ENCODE results near the gene CPTP.

The CPTP gene

GRCh38 chr1:1371746-1372711, 47.4 kb downstream of the CPTP start:
- TF ChIP-seq, protein P1, sequence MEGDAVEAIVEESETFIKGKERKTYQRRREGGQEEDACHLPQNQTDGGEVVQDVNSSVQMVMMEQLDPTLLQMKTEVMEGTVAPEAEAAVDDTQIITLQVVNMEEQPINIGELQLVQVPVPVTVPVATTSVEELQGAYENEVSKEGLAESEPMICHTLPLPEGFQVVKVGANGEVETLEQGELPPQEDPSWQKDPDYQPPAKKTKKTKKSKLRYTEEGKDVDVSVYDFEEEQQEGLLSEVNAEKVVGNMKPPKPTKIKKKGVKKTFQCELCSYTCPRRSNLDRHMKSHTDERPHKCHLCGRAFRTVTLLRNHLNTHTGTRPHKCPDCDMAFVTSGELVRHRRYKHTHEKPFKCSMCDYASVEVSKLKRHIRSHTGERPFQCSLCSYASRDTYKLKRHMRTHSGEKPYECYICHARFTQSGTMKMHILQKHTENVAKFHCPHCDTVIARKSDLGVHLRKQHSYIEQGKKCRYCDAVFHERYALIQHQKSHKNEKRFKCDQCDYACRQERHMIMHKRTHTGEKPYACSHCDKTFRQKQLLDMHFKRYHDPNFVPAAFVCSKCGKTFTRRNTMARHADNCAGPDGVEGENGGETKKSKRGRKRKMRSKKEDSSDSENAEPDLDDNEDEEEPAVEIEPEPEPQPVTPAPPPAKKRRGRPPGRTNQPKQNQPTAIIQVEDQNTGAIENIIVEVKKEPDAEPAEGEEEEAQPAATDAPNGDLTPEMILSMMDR (IDR thresholded peaks at IDR 0.05; ENCODE audit: low read depth, low read length): peak; percentile 84
- TF ChIP-seq, protein P2, sequence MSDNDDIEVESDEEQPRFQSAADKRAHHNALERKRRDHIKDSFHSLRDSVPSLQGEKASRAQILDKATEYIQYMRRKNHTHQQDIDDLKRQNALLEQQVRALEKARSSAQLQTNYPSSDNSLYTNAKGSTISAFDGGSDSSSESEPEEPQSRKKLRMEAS (IDR thresholded peaks at IDR 0.05; ENCODE audit: low read depth, low read length): peak; percentile 48; the same call in 1 of the 2 replicates
- no peak for TF ChIP-seq MYC (IDR thresholded peaks at IDR 0.05; ENCODE audit: low read depth, low read length)
- TF ChIP-seq POLR2A (IDR thresholded peaks at IDR 0.05; ENCODE audit: extremely low read depth, insufficient read length): no peak
- no peak overlapping the region for H3K4me3 ChIP-seq (ENCODE audit: low read depth, low read length)
- peak; percentile 74 for DNase-seq (ENCODE audit: low read depth)

GRCh38 chr1:1373051-1373814, 48.6 kb downstream of the CPTP start:
- DNase-seq (ENCODE audit: low read depth): no peak
- TF ChIP-seq, protein P1 (IDR thresholded peaks at IDR 0.05; ENCODE audit: low read depth, low read length): no peak
- TF ChIP-seq MYC (IDR thresholded peaks at IDR 0.05; ENCODE audit: low read depth, low read length): no peak
- TF ChIP-seq, protein P2 (IDR thresholded peaks at IDR 0.05; ENCODE audit: low read depth, low read length): no peak
- no peak for TF ChIP-seq POLR2A (IDR thresholded peaks at IDR 0.05; ENCODE audit: extremely low read depth, insufficient read length)
- no peak overlapping the region for H3K4me3 ChIP-seq (ENCODE audit: low read depth, low read length)

- DNase-seq (ENCODE audit: low read depth): no peak
- H3K4me3 ChIP-seq (ENCODE audit: low read depth, low read length): peak overlapping the region; percentile 80
- TF ChIP-seq, protein P2 (IDR thresholded peaks at IDR 0.05; ENCODE audit: low read depth, low read length): no peak
- TF ChIP-seq, protein P1 (IDR thresholded peaks at IDR 0.05; ENCODE audit: low read depth, low read length): no peak
- TF ChIP-seq POLR2A (IDR thresholded peaks at IDR 0.05; ENCODE audit: extremely low read depth, insufficient read length) (no peak), MYC (IDR thresholded peaks at IDR 0.05; ENCODE audit: low read depth, low read length) (no peak)
These were observed 49.4 kb downstream of the CPTP start for GRCh38 chr1:1373815-1374588.

DNA sequence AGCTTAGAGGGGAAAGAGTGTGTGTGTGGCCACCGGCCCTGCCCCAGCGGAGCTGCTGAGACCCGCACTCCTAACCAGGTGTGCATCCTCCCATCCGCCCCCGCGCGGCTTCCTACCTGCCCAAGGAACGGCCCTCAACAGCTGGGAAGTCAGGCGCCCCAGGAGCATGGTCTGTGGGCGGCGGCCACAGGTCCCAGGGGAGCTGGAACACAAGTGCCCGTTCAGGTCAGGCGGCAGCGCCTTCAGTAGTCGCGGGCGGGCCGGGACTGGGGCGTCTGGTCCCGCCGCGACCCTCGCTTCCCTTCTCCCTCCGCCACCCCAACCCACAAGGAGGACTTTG, 50.0 kb downstream of the CPTP start:
- H3K4me3 ChIP-seq (ENCODE audit: low read depth, low read length): peak overlapping the region; percentile 80
- TF ChIP-seq POLR2A (IDR thresholded peaks at IDR 0.05; ENCODE audit: extremely low read depth, insufficient read length) (no peak), MYC (IDR thresholded peaks at IDR 0.05; ENCODE audit: low read depth, low read length) (no peak)
- TF ChIP-seq, protein P2 (IDR thresholded peaks at IDR 0.05; ENCODE audit: low read depth, low read length): no peak
- TF ChIP-seq, protein P1 (IDR thresholded peaks at IDR 0.05; ENCODE audit: low read depth, low read length): no peak
- DNase-seq (ENCODE audit: low read depth): peak; percentile 67
